Cerebellar nuclear complex (tissue), 1 donor: Measurements from ENCODE around the gene NXNL1.
"Not testable (repeated sequence)": the region's sequence is repeated elsewhere in the genome, so short reads cannot be mapped to it uniquely, and the experiment has no call there.

ENCODE experiments used
- DNase-seq, 2 experiments: peaks; one replicate each; lab custom pipeline; 2025; lab: John Stamatoyannopoulos, UW

The NXNL1 gene

DNA sequence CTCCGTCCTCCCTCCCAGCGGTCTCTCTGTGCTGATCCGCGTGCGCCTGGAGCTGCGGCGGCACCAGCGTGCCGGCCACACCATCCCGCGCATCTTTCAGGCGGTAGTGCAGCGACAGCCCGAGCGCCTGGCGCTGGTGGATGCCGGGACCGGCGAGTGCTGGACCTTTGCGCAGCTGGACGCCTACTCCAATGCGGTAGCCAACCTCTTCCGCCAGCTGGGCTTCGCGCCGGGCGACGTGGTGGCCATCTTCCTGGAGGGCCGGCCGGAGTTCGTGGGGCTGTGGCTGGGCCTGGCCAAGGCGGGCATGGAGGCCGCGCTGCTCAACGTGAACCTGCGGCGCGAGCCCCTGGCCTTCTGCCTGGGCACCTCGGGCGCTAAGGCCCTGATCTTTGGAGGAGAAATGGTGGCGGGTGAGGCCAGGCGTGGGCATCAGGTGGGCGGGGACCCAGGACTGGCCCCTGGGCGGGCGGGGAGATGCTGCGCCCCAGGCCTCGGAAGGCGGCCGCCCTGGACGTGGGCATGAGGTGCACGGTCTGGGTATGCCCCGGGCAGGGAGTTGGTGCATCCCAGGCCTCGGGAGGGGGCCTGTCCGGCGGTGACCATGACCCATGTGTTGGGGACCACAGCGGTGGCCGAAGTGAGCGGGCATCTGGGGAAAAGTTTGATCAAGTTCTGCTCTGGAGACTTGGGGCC lies 26.0 kb upstream of the NXNL1 start:
- DNase-seq: no peak

DNA sequence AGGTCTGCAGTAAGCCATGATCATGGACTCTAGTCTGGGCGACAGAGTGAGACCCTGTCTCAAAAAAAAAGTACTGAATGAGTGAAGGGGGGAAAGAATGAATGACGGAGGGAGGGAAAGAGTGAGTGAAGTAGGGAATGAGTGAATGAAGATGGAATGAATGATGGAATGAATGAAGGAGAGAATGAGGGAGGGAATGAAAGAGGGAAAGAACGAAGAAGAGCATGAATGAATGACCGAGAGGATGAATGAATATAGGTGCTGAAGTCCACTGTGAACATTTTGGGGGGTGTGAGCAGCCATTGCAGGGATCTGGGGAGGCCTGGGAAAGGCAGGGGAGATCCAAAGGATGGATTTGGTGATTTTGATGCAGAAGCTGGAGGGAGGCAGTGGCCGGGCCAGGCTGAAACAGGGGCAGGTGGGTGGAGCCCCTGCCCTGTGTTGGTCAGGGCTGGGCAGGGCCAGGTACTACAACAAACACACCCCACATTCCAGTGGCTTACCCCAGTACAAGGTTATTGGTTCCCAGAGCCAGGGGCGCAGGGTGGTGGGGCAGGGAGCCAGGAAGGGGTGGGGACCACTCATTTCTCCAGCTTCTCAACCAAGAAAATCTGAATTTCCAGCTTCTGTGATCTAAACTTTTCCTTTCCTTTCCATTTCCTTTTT lies 23.9 kb upstream of the NXNL1 start:
- no peak for DNase-seq

GRCh38 chr19:17483605-17484002 lies 22.9 kb upstream of the NXNL1 start:
- no peak for DNase-seq

DNA sequence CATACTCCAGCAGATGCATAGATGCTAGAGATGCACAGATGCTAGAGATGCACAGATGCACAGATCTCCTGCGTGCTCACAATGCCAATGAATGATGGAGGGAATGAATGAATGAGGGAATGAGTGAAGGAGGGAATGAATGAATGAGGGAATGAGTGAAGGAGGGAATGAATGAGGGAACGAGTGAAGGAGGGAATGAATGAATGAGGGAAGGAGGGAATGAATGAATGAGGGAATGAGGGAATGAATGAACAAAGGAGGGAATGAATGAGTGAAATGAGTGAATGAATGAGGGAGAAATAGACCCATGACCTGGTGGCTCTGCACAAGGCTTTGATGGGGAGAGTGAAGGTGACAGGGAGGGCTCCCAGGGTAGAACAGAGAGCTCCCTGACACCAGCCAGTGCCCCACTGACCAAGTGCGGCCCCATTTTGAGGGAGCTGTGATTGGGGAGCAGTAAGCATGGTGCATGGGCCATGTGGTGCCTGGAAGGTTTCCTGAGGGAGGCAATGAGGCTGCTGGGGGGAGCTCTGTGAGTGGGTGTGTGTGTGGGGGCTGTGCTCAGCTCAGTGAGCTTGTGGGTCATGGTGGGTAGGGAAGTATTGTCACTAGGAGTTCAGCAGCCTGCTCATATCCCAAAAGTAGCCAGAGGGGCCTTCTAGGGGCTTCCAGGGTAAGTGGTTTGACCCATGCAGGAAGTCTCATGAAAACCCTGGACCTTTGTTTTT lies 22.3 kb upstream of the NXNL1 start:
- DNase-seq: no peak

DNA sequence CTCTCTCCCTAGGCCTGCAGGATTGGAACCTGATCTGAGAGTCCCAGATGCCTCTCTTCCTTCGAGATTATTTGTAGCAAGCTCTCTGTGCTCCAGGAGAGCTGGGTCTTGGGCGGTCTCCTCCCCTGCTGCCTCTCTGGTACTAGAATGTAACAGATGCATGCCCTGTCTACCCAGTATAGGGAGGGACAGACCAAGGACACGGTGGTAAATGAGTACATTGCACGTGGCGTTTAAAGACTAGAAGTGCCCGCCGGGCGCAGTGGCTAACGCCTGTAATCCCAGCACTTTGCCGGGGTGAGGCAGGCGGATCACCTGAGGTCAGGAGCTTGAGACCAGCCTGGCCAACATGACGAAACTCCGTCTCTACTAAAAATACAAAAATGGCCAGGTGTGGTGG lies 21.3 kb upstream of the NXNL1 start:
- no peak for DNase-seq

GRCh38 chr19:17479325-17479791 lies 18.6 kb upstream of the NXNL1 start:
- no peak for DNase-seq

GRCh38 chr19:17475541-17476115 lies 14.9 kb upstream of the NXNL1 start:
- peak in 1 of 2 experiments; percentile 10 for DNase-seq

- DNase-seq: not testable (repeated sequence)
These were observed 14.3 kb upstream of the NXNL1 start for GRCh38 chr19:17475011-17475540.

DNA sequence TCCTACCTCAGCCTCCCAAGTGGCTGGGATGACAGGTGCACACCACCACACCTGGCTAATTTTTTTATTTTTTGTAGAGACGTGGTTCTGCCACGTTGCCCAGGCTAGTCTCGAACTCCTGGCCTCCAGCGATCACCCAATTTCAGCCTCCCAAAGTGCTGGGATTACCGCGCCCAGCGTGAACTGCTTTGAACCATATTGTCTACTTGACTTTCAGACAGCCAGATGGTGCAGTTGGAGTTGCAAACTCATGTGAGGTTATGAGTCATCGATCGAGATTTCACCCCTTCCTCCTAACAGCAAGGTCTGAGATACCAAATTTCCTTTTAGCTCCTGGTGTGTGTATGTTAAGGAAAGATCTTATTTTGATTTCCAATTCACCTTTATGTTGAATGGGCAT lies 12.3 kb upstream of the NXNL1 start:
- DNase-seq: no peak

DNA sequence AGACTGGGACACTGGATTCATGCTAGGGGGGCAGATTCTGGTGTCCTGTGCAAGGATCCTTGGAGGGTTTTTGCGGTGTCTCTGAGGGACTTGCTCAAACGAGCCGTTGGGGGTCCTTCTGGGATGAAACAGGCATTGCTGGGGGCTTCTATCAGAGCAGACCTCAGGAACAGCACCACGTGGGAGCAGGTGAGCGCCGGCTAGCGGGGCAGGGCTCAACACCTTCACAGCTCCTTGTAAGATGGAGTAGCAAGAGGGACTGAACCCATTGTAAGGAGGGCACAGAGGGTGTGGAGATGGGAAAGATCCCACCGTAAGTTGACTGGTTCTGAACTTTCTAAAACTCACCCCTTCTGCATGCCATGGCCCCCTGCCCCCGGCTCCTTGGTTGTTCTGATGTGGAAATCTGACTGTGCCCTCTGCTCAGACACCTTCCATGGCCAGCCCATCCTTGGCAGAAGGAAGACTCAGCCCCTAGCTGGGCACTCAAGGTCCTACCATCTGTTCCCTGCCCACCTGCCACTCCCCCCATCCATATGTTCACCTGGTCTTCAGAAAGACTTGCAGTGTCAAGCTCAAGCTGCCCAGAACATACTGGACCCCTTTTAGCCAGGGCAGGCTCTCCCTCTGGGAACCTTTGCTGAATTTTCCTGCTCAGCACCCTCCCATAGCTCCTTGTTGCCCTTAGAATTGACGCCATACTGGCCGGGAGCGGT lies 10.8 kb upstream of the NXNL1 start:
- no peak for DNase-seq

DNA sequence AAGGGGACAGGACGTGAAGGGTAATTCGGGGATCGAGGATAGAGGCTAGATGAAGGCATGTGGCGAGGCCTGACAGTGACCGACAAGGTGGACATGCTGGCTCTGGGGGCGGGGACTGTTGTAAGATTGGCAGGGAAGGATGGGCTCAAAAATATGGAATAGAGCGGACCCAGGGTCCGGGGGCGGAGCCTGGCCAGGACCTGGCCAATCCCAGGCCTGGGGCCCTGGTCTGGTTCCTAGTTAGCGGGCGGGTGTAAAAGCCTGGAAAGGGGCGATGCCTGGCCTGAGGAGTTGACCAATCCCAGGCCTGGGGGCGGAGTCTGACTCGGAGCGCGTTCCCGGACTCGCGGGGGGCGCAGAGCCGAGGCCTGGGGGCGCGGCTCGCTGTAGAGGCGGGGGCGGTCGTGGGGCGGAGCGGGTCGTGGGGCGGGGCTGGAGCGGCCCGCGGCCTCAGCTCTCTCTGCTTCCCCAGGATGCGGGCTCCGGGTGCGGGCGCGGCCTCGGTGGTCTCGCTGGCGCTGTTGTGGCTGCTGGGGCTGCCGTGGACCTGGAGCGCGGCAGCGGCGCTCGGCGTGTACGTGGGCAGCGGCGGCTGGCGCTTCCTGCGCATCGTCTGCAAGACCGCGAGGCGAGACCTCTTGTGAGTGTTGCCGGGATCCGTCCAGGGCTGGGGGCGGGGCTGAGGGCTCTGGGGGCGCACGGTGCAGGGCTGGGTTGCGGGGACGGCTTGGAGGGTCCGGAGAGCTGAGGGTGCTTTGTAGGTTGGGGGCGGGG lies 9.5 kb upstream of the NXNL1 start, which contains the start of gene SLC27A1:
Gene SLC27A1, plus strand, starts transcription at position 457 of the 774 bp plus-strand sequence. Its CDS starts 17 bp downstream, at position 474.
- DNase-seq: peak; percentile 94 to 98

GRCh38 chr19:17469481-17470067 lies 8.8 kb upstream of the NXNL1 start:
- DNase-seq: peak; percentile 85

- no peak for DNase-seq
These were observed 8.4 kb upstream of the NXNL1 start for GRCh38 chr19:17469092-17469480.

- no peak for DNase-seq
These were observed 7.8 kb upstream of the NXNL1 start for GRCh38 chr19:17468302-17469091.

GRCh38 chr19:17467471-17468301 lies 7.0 kb upstream of the NXNL1 start:
- no peak for DNase-seq

DNA sequence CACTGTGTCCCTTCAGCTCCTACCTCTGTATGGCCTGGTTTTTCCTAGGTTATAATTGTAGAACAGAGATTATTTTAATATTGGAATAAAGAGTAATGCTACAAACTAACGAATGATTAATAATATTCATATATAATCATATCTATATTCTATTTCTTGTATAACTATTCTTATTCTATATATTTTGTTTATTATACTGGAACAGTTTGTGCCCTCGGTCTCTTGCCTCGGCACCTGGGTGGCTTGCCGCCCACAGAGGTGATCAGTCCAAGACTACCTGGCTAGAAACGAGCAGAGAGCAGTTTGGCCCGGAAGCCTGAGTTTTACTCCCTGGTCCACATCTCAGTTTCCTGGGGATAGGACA lies 5.7 kb upstream of the NXNL1 start:
- DNase-seq: no peak

DNA sequence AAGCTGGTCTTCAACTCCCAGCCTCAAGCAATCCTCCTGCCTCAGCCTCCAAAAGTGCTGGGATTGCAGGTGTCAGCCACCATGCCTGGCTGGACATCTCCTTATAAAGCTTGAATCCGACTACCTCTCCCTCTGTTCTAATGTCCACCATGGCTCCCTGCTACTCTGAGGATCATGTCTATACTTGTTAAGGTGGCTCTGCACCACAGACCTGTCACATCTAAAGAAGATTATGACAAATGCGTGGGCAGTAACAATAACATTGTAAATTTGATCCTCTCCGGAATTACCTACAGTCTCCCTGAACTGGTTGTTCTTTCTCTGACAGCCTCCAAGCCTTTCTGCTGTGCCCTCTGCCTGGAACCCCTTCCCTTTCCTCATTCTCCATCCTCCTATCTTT lies 1.8 kb downstream of the NXNL1 start:
- DNase-seq: no peak

GRCh38 chr19:17457616-17458015 lies 3.1 kb downstream of the NXNL1 start:
- DNase-seq: no peak

DNA sequence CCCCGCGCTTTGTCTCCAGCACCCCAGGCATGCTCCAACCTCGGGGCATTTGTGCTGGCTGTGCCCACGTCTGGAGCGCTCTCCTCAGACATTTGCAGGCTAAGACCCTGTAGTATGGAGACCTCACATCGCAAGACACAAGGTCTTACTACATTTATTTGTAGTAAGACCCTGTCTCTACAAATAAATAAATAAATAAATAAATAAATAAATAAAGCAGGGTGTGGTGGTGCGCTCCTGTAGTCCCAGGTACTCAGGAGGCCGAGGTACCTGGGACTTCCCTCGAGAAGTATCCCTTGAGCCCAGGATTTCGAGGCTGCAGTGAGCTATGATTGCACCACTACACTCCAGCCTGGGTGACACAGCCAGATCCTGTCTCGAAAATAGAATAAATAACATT lies 4.6 kb downstream of the NXNL1 start:
- no peak for DNase-seq
